22Rv1 (cell line): Measurements from ENCODE around the gene CALCR.

Experiments used
- ZFX ChIP-seq: fragments of 450-650 bp; IDR thresholded peaks from 2 replicates; pipeline ENCODE4 v1.6.1; 2017; ENCODE audit warnings: antibody characterized with exemption, borderline replicate concordance
- TF ChIP-seq, protein P1 (sequence below): fragments of 450-650 bp; IDR thresholded peaks from 2 replicates; pipeline ENCODE4 v1.5.1; 2017; ENCODE audit warnings: mild to moderate bottlenecking

DNA sequence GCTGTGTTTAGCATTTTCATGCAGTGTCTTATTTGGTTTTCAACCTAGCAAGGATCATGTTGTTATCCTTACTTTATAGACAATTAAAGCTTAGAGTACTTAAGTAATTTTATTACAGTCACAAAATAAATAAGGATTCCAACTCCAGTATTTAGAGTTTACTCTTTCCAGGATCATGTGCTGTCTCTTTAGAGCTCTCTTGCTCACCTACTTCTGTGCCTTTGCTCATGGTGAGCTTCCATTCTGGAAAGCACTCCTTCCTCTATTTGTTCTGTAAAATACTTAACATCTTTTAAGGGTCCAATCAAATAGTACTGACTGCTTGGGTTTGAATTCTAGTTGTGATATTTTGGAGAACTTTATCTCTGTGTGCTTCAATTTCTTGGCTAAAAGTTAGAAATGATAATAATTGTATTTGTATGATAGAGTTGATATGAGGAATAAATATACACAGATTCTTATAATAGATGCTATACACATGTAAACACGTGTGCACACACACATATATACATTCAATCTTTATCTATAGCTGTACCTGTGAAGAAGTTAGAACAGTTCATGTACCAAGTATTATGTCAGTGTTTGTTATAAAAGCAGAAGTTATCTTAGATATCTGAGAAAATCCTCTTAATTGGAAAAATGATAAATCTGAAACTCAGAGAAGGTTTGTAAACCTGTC, 18.2 kb upstream of the CALCR start:
- TF ChIP-seq, protein P1, sequence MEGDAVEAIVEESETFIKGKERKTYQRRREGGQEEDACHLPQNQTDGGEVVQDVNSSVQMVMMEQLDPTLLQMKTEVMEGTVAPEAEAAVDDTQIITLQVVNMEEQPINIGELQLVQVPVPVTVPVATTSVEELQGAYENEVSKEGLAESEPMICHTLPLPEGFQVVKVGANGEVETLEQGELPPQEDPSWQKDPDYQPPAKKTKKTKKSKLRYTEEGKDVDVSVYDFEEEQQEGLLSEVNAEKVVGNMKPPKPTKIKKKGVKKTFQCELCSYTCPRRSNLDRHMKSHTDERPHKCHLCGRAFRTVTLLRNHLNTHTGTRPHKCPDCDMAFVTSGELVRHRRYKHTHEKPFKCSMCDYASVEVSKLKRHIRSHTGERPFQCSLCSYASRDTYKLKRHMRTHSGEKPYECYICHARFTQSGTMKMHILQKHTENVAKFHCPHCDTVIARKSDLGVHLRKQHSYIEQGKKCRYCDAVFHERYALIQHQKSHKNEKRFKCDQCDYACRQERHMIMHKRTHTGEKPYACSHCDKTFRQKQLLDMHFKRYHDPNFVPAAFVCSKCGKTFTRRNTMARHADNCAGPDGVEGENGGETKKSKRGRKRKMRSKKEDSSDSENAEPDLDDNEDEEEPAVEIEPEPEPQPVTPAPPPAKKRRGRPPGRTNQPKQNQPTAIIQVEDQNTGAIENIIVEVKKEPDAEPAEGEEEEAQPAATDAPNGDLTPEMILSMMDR: no peak
- no peak for TF ChIP-seq ZFX
